Esophagus (tissue), 2 donors: Measurements from ENCODE around the gene PRDM12. TPM values are rescaled to one million over a fixed set of nuclear protein-coding genes. Genes with fewer than 3 reads are reported as not detected.
"Not testable (repeated sequence)": the region's sequence is repeated elsewhere in the genome, so short reads cannot be mapped to it uniquely, and the experiment has no call there.

Experiments used
- H3K27ac ChIP-seq, 2 donors: one replicate each; pipeline ENCODE4 v1.5.1; 2013; ENCODE audit warnings: low read depth in 2 of 2, mild to moderate bottlenecking in 2 of 2, inconsistent platforms in 1 of 2, low read length in 1 of 2, moderate library complexity in 1 of 2
- H3K27me3 ChIP-seq, 2 donors: one replicate each; pipeline ENCODE4 v1.6.1; 2013; ENCODE audit warnings: low read length in 2 of 2, control low read depth in 1 of 2, mild to moderate bottlenecking in 1 of 2; ENCODE audit not compliant: insufficient read depth in 2 of 2, control insufficient read depth in 1 of 2
- H3K36me3 ChIP-seq, 2 donors: one replicate each; pipeline ENCODE4 v1.6.1; 2013; ENCODE audit warnings: low read length in 1 of 2; ENCODE audit not compliant: control insufficient read depth in 2 of 2, insufficient read depth in 2 of 2
- H3K4me1 ChIP-seq, 2 donors: one replicate each; pipeline ENCODE4 v1.6.1; 2013; ENCODE audit warnings: low read length in 1 of 2; ENCODE audit not compliant: control insufficient read depth in 2 of 2, insufficient read depth in 2 of 2
- H3K4me3 ChIP-seq, 2 donors: one replicate each; pipeline ENCODE4 v1.5.1; 2013; ENCODE audit warnings: low read length in 2 of 2, mild to moderate bottlenecking in 2 of 2, low read depth in 1 of 2, moderate library complexity in 1 of 2
- H3K9me3 ChIP-seq, 2 donors: one replicate each; pipeline ENCODE4 v1.6.1; 2013; ENCODE audit warnings: mild to moderate bottlenecking in 2 of 2, low read depth in 1 of 2, low read length in 1 of 2, moderate library complexity in 1 of 2; ENCODE audit not compliant: control insufficient read depth in 2 of 2, insufficient read depth in 1 of 2
- WGBS, 2 donors: extraction: QIAGEN DNeasy Blood & Tissue Kit; methylation state at CpG; one replicate each; pipeline ENCODE4 v1.1.7; 2013; 5-methylcytosine and 5-hydroxymethylcytosine counted together
- polyA plus RNA-seq, 2 donors: library from polyadenylated mRNA; stranded (reverse); fragments of 200-250 nt; gene quantifications; one replicate each; pipeline ENCODE4 v1.2.3, GENCODE V29; 2013
- donor health status: healthy with polysubstance abuse.
- donor health status: Bipolar disorder and iron deficiency.

The PRDM12 gene
- polyA plus RNA-seq, 2 donors: 0.04 TPM; not detected in 1

DNA sequence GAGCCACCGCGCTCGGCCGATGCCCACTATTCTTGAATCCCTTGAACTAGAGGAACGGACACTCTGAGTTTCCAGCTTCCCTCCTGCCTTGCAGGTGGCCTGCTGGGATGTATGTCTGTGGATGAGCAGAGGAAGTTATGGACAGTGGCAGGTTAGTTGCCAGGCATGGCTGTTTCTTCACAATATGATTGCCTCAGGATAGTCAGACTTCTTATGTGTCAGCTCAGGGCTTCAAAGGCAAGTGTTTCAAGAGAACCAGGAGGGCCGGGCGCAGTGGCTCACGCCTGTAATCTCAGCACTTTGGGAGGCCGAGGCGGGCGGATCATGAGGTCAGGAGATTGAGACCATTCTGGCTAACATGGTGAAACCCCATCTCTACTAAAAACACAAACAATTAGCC lies 21.6 kb downstream of the PRDM12 start:
- not testable (repeated sequence) for H3K9me3 ChIP-seq, H3K36me3 ChIP-seq, H3K27ac ChIP-seq, H3K4me1 ChIP-seq, H3K27me3 ChIP-seq, H3K4me3 ChIP-seq
- WGBS, 2 donors: 94 to 95% methylated on average over 11 of the region's 11 CpGs

DNA sequence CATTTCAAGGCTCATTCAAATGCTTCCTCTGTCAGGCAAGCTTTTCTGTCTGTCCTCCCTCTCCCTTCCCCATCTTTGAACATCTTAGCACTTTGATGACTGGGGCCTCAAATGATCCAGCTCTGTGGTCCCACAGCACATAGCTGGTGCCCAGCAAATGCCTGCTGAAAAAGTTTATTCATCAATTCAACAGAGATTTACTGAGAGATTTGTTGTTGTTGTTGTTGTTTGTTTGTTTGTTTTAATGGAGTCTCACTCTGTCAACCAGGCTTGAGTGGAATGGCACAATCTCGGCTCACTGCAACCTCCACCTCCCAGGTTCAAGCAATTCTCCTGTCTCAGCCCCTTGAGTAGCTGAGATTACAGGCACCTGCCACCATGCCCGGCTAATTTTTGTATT lies 23.2 kb downstream of the PRDM12 start:
- no peak overlapping the region for H3K4me3 ChIP-seq
- H3K4me1 ChIP-seq: peaks cover 0 to 3% of the 10 kb centered on the region in 2 donors
- H3K27me3 ChIP-seq: no peaks in the 10 kb centered on the region
- H3K27ac ChIP-seq: no peak overlapping the region
- H3K9me3 ChIP-seq: no peaks in the 10 kb centered on the region
- no peaks in the 10 kb centered on the region for H3K36me3 ChIP-seq
- WGBS, 2 donors: 86% methylated on average over 2 of the region's 2 CpGs

DNA sequence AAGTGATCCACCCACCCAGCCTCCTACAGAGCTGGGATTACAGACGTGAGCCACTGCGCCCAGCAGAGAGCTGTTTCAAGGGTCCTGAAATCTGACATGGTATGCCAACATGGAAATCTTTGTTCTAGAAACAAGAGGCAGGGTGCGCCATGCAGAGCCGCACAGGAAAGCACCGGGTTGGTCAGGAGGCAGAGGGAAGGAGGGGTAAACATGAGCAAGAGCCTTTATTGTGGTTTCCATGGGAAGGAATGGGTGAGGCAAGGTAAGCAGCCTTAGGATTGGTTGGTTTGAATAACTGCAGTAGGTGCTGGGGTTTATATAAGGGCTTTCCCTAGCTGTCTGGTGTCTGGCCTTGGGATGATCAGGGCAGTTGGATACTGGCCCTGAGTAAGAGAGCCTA lies 23.7 kb downstream of the PRDM12 start:
- no peaks in the 10 kb centered on the region for H3K27me3 ChIP-seq
- peaks cover 0 to 3% of the 10 kb centered on the region in 2 donors for H3K4me1 ChIP-seq
- WGBS, 2 donors: 80 to 84% methylated on average over 5 of the region's 5 CpGs
- H3K27ac ChIP-seq: no peak overlapping the region
- no peaks in the 10 kb centered on the region for H3K36me3 ChIP-seq
- no peak overlapping the region for H3K4me3 ChIP-seq
- no peaks in the 10 kb centered on the region for H3K9me3 ChIP-seq

DNA sequence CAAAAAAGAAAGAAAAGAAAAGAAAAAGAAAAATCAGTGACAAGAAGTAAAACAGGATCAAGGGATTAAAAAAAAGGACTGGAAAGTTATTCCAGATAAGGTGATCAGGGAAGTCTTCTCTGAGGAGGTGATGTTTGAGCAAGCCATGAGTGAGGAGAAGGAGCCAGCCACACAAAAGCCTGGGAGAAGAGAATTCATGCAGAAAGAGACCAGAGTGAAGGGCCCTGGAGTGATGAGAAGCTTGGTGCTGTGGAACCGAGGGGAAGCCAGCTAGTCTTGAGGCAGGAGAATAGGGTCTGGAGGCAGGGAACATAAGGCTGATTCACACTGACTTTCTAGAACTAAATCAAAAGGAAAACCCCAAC lies 25.2 kb downstream of the PRDM12 start:
- H3K27ac ChIP-seq: peak overlapping the region; percentile 77 to 79

DNA sequence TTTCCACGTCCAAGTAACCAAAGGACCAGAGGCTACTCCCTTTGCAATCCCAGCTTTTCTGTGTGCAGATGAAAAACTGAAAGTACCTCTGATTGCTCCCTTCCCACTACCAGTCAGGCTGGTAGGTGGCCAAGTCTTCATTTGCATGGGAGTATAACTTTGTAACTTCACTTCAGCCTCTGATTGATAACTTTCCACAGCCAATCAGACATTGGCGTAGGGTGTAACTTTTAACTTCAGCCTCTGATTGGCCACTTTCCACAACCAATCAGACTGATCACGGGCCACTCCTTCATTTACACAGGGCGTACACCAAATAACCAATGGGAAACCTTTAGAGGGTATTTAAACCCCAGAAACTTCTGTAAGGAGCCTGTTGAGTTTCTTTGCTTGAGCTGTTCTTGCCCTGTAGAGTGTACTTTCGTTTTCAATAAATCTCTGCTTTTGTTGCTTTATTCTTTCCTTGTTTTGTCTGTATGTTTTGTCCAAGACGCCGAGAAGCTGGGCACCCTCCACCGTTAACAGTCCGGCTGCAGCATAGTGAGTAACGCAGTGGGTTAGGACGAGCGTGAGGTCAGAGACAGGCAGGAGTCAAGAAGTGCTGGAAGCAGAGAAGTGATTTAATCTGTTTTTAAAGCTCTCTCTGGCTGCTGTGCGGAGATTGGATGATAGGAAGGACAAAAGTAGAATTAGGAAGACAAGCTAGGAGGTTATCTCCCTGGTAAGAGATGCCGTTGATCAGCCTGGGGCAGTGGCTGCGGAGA lies 25.7 kb downstream of the PRDM12 start:
- Histone ChIP-seq H3K9me3 (no peaks in the 10 kb centered on the region), H3K4me1 (peaks cover 0 to 3% of the 10 kb centered on the region in 2 donors), H3K36me3 (no peaks in the 10 kb centered on the region), H3K27me3 (no peaks in the 10 kb centered on the region), H3K4me3 (peak overlapping the region; percentile 24 to 47), H3K27ac (peak overlapping the region; percentile 83 to 90)
- WGBS, 2 donors: 34 to 49% methylated on average over 15 of the region's 15 CpGs

More for the DNA sequence above, 25.2 kb downstream of the PRDM12 start:
- H3K4me1 ChIP-seq: peaks cover 0 to 3% of the 10 kb centered on the region in 2 donors
- H3K4me3 ChIP-seq: peak overlapping the region in 1 of 2 donors; percentile 18
- H3K27me3 ChIP-seq: no peaks in the 10 kb centered on the region
- WGBS, 2 donors: 14 to 38% methylated on average over 1 of the region's 1 CpG
- H3K9me3 ChIP-seq: no peaks in the 10 kb centered on the region
- no peaks in the 10 kb centered on the region for H3K36me3 ChIP-seq

DNA sequence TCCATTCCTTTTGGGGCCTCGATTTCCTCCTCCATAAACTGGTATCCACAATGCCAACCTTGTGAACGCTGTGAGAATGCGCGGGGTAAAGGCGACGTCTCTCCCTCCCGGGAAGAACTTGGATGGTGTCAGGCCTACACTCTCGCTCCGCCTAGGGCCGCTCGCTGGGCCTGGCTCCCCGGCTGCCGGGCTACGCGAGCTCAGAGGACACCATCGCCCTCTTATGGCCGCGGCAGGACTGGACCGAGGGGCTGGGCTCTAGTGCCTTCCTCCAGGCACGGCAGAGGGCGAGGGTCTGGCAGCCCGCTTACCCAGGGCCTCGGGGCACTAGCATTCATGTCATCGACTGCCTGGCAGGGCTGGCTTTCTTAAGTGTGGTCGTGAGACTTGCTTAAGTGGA lies 27.9 kb downstream of the PRDM12 start:
- H3K4me1 ChIP-seq: peaks cover 0 to 5% of the 10 kb centered on the region in 2 donors
- H3K27me3 ChIP-seq: no peaks in the 10 kb centered on the region
- no peak overlapping the region for H3K4me3 ChIP-seq
- H3K36me3 ChIP-seq: peaks cover 2 to 5% of the 10 kb centered on the region in 2 donors
- no peak overlapping the region for H3K27ac ChIP-seq
- WGBS, 2 donors: 57 to 64% methylated on average over 25 of the region's 25 CpGs
- H3K9me3 ChIP-seq: no peaks in the 10 kb centered on the region

DNA sequence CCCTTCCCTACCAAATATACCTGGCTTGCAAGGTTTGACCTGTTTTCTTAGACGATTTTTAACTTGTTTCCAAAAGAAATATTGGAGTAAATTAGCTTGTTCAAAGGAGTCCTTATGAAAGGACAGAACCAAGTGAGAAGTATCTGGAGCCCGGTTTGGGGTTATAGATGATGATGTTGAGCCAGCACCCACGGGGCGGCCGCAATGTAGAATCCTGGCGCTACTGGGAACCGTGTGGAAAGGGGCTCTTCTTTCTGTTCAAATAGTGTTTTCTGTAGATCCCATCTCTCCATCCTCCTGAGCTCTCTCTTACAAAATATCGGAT lies 28.7 kb downstream of the PRDM12 start:
- Histone ChIP-seq H3K36me3 (peaks cover 4 to 7% of the 10 kb centered on the region in 2 donors), H3K4me1 (peaks cover 0 to 6% of the 10 kb centered on the region in 2 donors), H3K27me3 (no peaks in the 10 kb centered on the region), H3K27ac (peak overlapping the region in 1 of 2 donors; percentile 62), H3K4me3 (peak overlapping the region in 1 of 2 donors; percentile 78), H3K9me3 (no peaks in the 10 kb centered on the region)
- 5 to 7% methylated on average over 8 of the region's 8 CpGs for WGBS, 2 donors

DNA sequence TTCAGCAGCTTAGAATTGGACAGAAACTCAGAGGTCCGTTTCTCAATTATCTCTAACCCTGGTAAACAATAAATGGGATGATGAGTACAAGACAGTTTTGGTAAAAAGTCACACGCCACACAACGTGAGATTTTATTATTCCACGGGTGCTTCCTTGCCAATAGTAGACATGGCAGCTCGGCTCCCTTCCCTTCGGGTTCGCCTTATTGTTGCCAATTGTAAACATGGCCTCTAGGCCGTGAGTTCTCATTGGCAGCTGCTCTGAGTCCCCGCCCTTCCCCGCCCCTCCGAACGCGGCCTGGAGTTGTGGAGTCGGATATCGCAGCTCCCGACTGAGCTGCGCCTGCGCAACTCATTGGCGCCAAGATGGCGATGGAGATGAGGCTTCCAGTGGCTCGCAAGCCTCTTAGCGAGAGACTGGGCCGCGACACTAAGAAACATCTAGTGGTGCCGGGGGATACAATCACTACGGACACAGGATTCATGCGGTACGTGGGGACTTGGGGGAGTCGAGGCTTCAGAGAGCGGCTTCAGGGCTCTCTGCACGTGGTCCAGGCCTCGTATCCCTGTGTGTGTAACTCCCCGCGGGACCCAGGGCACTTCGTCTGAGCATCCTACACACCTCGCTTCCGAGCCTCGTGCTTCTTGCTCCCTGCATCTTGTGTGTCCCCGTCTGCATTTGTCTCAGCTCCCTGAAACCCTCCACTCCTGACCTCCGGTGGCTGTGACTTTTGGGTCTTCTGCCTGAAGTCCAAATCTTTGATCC lies 29.2 kb downstream of the PRDM12 start, which contains the start of gene EXOSC2:
TSS of gene EXOSC2 (plus strand) at position 355 of the 766 bp plus-strand sequence. CDS start at position 367, 12 bp downstream.
- 0% methylated on average over 40 of the region's 40 CpGs for WGBS, 2 donors
- Histone ChIP-seq H3K4me3 (peak within 1 kb of the TSS; percentile 69 to 78), H3K9me3 (no peaks in the 10 kb centered on the region), H3K4me1 (peaks cover 0 to 7% of the 10 kb centered on the region in 2 donors), H3K36me3 (peaks cover 5 to 7% of the 10 kb centered on the region in 2 donors), H3K27me3 (no peaks in the 10 kb centered on the region), H3K27ac (peak within 1 kb of the TSS; percentile 5 to 84)

DNA sequence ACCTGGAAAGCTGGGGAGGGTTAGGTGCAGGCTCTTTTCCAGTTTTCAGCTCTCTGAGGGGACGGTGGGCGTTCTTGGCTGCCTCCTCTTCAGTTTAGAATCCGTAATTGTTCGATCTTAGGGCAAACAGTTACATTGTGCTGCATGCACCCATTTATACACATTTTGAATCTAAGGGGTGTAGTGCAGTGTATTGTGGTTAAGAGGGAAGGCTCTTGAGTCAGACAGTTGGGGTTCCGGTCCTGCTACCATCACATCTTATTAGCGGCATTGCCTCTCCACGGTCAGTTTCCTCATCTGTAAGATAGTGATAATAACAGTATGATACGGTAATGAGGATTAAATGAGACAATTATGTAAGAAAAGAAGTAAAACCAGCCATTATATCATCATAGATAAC lies 29.8 kb downstream of the PRDM12 start:
- 0 to 1% methylated on average over 8 of the region's 8 CpGs for WGBS, 2 donors
- H3K27ac ChIP-seq: peak overlapping the region in 1 of 2 donors; percentile 84

More for the DNA sequence above, 29.8 kb downstream of the PRDM12 start:
- H3K36me3 ChIP-seq: peaks cover 5 to 8% of the 10 kb centered on the region in 2 donors
- peaks cover 0 to 7% of the 10 kb centered on the region in 2 donors for H3K4me1 ChIP-seq
- no peaks in the 10 kb centered on the region for H3K27me3 ChIP-seq
- no peaks in the 10 kb centered on the region for H3K9me3 ChIP-seq
- H3K4me3 ChIP-seq: peak overlapping the region; percentile 69 to 78
